ENCODE results near the gene COPA.

DNA sequence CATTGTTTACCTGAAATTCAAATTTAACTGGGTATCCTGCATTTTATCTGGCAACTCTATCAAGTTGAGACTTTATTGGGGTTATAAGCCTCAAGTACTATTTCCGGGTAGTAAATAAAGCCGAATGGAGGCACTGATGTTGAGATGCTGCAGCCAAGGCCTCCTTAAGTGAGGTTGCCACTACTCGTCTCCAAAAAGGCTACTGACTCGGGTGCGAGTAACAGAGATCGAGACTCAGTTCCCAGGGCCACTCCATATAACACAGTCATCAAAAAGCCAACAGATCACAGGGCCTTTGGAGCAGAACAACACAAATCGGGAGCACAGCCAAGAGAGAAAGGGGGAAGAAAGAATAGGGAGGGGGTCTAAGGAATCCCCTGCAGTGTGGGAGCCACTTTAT is 524 bp downstream of the COPA start:
- TF ChIP-seq EZH2 (IDR thresholded peaks at IDR 0.05) (no peak), POLR2AphosphoS5 (IDR thresholded peaks at IDR 0.05; ENCODE audit: borderline replicate concordance, low read depth, low read length) (no peak), FOXP2 (optimal IDR thresholded peaks at IDR 0.05; ENCODE audit: control extremely low read depth, extremely low read length, insufficient read depth) (no peak)
